Right lung (tissue), 5 donors: Measurements from ENCODE around the gene MCAT. TPM values are rescaled to one million over a fixed set of nuclear protein-coding genes. Genes with fewer than 3 reads are reported as not detected.

ENCODE experiments used
- DNase-seq, 2 donors: peaks; one replicate each; pipeline ENCODE4 v3.0.0-alpha.2; 2013
- polyA plus RNA-seq, 5 donors: library from polyadenylated mRNA; unstranded; fragments of 120-200 nt; gene quantifications; one replicate each; pipeline versions ENCODE4 v1.2.1 to v1.2.3, GENCODE V29; 2013; ENCODE audit warnings: inconsistent platforms in 1 of 5, low replicate concordance in 1 of 5; ENCODE audit not compliant: insufficient read length in 5 of 5, insufficient read depth in 1 of 5

Gene MCAT
- polyA plus RNA-seq, 5 donors: 12.8 to 22.4 (median 15.0) TPM

DNA sequence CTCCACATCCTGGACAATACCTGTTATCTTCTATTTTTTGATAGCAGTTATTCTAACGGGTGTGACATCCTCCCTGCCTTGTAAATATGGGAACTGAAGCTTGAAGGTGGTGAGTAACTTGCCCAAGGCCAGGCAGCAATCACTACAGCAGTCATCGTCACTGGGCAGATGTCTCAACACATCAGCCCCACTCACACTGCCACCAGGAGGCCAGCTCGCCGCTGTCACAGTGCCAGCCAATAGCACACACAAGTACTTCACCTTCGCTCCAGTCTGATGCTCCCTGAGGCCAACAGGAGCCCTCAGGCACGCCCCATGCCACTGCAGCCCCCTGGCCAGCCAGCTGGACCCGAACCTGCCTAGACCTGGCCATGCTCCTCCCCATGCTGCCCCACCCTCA is 49.1 kb downstream of the MCAT start:
- DNase-seq: no peak

DNA sequence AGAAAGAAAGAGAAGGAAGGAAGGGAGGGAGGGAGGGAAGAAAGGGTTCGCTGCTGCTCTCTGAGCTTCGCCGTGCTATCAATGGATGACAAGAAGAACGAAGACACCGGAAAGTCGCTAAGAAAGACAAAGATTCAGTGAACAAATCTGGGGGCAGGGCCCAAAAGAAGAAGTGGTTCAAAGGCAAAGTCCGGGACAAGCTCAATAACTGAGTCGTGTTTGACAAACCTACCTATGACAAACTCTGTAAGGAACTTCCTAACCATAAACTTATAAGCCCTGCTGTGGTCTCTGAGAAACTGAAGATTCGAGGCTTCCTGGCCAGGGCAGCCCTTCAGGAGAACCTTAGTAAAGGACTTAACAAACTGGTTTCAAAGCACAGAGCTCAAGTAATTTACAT is 51.1 kb downstream of the MCAT start:
- no peak for DNase-seq

DNA sequence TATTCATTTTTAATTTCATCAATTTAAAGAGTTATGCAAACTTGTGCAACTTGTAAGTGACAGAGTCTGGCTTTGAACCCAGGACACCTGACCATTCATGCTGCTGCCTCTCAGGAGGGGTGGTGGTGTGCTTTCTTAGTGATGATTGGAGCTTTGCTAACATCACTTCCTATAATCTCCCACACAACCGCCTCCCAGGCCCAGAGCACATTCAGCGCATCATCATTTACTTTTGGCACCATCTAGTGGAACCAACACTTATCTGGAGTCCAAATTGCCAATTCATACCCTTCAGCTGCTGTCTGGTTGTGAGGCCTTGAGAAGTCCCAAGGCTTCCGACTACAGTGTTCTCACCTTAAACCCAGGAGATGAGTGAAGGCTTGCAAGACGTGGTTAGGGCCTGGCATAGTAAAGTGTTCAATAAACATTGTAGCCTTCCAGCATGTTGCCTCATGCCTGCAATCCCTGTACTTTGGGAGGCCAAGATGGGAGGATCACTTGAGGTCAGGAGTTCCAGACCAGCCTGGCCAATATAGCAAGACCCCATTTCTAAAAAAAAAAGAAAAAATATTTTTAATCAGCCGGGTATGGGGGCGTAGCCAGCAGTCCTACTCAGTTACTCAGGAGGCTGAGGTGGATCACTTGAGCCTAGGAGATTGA is 52.9 kb downstream of the MCAT start:
- DNase-seq: no peak

DNA sequence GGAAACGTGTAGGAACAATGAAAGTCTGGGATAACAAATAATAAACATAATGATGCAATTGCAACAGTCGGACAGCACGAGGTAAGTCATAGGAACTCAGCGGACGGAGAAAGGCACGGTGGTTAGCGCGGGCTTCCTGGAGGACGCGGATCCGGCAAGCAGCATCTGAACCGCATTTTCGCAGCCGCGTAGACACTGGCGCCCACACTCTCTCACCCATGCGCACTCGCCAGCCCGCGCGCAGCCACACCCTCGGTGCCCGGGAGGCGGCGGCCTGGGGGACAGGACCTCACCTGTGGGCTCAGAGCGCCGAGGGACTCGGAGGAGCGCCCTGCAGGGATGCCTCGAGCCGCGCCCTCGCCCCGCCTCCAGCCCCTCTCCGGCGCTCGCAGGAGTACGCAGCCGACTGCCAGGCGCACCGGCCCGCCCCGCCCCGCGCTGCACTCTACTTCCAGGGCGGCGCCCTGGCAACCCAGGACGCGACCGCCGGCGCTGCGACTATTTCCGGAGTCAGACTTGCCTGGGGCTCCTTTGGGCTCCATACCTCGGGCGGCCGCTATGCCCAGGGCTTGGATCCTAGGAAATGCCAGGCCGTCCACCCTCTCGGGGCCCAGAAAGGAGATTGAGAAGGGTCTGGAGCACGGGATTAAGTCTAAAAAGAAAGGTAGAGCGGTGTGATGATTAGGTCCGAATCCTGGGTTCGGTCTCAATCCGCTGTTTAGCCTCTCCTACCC is 54.0 kb downstream of the MCAT start, which contains the start of gene TTLL1:
TSS of gene TTLL1 (minus strand) at position 408 of the 734 bp plus-strand sequence. CDS start 13,805 bp downstream, outside the sequence.
- DNase-seq: peak; percentile 77 to 83

DNA sequence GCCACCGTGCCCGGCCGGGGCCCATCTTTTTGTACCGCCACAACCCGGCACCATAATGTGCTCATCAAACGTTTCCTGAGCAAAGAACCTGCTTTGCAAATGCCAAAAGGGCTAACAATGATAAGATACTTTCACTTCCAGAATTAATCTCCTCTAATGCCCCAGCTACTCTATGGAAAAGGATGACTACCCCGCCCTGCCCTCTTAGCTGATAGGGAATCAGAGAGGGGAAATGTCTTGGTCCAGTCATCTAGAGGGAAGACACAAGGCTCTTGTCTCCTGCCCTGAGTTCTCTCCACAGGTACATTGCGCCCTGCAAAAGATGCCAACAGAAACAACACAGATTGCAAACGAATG is 54.6 kb downstream of the MCAT start:
- DNase-seq: no peak

DNA sequence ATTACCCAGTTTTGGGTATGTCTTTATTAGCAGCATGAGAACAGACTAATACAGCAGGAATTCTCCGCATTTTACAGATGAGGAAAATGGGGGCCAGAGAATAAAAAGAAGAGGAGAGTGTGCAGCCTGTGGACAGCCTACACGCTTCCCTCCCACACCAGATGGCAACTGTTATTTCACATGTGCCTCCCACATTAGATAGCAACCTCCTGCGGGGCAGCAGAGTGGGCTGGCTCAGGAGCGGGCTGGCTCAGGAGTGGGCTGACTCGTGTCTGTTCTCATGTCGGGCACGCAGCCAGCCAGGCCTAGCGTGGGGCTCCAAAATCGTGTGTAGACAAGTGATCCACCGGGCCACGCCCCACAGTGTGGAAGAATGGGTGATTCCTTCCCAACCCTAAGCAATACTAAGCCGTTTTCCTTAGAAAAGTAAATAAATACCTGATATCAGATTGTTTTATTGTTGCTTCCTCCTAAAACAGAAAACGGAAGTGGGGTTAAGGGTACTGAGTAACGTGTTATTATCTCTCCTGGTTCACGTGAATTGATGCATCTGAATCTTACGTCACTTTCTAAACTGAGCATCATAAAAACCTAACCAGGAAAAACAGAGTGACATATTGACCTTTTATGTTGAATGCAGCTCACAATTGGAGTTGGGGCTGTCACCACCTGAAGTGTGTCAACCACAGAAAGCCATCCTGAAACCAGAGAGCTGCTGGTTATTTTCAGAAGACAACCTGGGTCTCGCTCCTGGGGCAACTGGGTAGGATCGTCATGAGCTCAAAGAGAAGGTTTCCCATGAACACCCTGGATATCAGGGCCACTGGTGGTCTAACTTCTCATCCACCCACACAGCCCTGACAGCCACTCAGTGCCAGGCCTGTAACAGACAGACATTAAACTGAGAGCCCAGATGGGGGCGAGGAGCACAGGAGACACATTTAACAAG is 57.3 kb downstream of the MCAT start:
- DNase-seq: no peak

Other genes with a start within 250 kb of the MCAT start
- 10 to 100 TPM; 57.4 to 68.7 (median 66.4) TPM for gene PACSIN2, start 128.2 kb downstream of the MCAT start, polyA plus RNA-seq
- gene TTLL1, start 54.0 kb downstream of the MCAT start, polyA plus RNA-seq: 10 to 100 TPM; 14.0 to 18.9 (median 16.3) TPM
- gene BIK, start 32.6 kb downstream of the MCAT start, polyA plus RNA-seq: 1 to 10 TPM in 3 of 5 donors, under 1 TPM in 2; 0.70 to 1.5 (median 1.1) TPM
- 10 to 100 TPM; 23.3 to 78.6 (median 39.8) TPM for gene TSPO, start 8.2 kb upstream of the MCAT start, polyA plus RNA-seq
- gene TTLL12, start 43.7 kb upstream of the MCAT start, polyA plus RNA-seq: 10 to 100 TPM; 16.9 to 35.3 (median 20.9) TPM
- gene SCUBE1, start 200.0 kb upstream of the MCAT start, polyA plus RNA-seq: 1 to 10 TPM in 4 of 5 donors, under 1 TPM in 1; 0.69 to 3.1 (median 1.1) TPM